C4-2B (cell line): Measurements from ENCODE around the gene FOSB.

Experiments
- CTCF ChIP-seq: fragments of 450-650 bp; conservative IDR thresholded peaks from 2 replicates; pipeline ENCODE4 v1.5.1; 2017; ENCODE audit warnings: mild to moderate bottlenecking
- ZFX ChIP-seq: fragments of 450-650 bp; IDR thresholded peaks from 2 replicates; pipeline ENCODE4 v1.6.1; 2017

- TF ChIP-seq CTCF (no peak), ZFX (no peak)
Measured at GRCh38 chr19:45489216-45489855, 21.5 kb downstream of the FOSB start.
